SIG-M5 (cell line): ENCODE measurements around the gene RAP1GAP2.
"Not testable (repeated sequence)": the region's sequence is repeated elsewhere in the genome, so short reads cannot be mapped to it uniquely, and the experiment has no call there.

ENCODE experiments used
- DNase-seq: peaks from one replicate; lab custom pipeline; 2025; lab: John Stamatoyannopoulos, UW

RAP1GAP2 gene

DNA sequence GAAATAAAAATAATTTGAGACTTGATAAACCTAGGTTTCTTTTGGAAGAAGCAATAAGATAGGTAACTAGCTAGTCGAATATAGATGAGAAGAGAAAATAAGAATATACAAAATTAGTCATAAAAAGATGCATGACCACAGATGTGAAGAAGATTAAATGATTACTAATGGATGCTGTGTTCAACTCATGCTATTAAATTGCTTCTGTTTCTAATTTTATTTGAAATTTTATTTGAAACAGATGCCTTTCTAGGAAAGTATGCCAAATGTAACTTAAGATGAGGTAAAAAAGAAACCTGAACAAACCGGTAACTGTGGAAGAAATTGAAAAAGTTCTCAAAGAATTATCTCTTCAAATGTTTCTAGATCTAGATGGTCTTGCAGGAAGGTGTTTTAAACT lies 175.6 kb downstream of the RAP1GAP2 start:
- no peak for DNase-seq

DNA sequence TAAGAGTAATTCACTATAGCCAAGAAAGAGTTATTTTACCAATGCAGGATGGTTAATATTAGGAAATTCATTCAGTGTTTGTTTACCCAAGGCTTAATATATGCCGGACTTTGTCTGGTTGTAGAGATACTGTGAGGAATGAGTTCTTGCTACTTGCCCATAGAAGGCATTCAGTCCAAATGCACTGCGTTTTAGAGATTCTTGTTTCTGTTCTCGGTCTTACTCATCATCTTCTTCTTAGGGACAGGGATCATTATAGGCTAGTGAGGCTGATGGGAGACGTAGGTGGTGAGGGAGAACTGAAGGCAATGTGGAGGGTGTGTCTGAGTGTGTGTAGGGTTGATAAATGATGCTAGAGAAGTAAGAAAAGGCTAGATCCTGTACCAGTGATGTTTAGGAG lies 176.5 kb downstream of the RAP1GAP2 start:
- DNase-seq: no peak

DNA sequence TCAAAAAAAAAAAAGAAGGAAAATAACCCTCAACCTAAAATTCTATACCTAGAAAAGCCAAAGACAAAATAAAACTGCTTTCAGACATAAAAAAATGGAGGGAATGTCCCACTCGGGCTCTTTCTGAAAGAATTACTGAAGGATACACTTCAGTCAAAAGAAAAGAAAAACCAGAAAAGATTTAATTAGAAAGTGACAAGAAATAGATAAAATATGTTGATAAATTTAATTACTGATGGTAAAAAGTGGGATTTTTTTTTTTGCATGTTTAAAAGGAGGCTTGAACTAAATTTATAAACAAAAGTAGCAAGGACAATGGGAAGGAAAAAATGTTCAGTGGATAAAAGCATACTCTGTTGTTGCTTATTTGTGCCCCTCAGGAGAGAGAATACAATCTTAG lies 178.1 kb downstream of the RAP1GAP2 start:
- no peak for DNase-seq

DNA sequence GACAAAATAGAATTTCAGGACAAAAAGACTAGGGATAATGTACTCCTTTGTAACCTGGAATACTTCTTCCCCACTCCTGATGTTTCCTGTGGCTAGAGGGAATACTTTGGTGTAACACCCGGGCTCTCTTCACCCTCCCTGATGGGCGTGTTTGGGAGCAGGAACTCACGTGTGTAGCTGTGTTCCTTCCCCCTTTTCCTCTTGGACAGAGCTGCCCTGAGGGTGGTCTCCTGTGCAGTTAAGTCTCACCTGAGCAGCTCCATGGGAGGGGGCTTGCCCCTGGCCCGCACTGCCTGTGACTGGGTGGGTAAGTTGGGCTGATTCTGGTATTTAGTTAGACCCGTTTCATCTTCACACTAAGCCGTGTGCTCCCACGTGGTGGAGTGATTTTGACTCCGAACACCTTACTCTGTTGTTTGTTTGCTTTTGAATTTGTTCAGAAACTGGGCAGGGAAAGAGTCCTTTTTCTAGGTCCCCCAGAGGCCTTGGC lies 179.3 kb downstream of the RAP1GAP2 start:
- no peak for DNase-seq

DNA sequence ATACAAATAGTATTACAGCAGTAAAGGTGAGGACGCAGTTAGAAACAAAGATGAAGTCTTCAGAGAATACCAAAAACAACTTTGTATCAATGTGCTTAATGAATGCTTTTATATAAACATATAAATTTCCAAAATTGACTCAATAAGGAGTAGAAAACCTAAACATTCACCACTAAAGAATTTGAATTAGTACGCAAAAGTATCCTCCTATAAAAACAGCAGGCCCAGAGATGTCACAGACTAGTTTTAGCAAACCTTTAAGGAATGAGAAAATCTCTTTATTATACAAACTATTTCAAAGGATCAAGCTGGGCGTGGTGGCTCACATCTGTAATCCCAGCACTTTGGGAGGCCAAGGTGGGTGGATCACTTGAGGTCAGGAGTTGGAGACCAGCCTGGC lies 180.9 kb downstream of the RAP1GAP2 start:
- DNase-seq: no peak

DNA sequence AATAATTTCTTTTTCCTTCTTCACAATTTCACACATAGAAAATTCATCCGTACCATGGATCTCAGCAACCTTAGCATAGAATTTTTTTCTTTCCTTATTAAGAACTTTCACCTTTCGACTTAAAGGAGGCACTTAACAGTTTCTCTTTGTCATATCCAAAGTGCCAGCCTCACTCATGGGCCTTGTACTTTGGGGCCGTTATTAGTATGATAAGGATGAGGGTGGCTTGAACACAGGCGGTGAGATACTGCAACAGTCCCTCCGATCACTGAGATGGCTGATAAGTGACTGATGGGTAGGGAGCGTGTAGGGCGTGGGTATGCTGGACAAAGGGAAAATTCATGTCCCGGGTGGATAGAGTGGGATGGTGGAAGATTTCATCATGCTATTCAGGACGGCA lies 181.9 kb downstream of the RAP1GAP2 start:
- DNase-seq: no peak

DNA sequence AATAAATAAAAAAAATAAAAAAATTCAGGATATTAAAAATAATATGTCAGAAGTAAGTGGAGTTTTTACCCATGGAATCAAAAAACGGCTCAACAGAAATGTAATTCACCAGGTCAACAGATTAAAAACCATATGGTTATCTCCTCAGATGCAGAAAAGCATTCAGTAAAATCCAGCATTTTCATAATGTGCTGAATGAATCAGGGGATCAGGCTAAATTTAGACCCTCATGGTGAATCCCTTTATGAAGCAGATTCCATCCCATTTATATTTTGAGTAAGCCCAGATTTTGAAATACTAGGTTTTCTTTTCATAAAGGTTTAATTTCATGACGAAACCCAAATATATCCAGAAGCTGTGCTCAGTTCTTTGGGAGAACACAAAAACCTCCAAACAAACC lies 182.8 kb downstream of the RAP1GAP2 start:
- DNase-seq: no peak

DNA sequence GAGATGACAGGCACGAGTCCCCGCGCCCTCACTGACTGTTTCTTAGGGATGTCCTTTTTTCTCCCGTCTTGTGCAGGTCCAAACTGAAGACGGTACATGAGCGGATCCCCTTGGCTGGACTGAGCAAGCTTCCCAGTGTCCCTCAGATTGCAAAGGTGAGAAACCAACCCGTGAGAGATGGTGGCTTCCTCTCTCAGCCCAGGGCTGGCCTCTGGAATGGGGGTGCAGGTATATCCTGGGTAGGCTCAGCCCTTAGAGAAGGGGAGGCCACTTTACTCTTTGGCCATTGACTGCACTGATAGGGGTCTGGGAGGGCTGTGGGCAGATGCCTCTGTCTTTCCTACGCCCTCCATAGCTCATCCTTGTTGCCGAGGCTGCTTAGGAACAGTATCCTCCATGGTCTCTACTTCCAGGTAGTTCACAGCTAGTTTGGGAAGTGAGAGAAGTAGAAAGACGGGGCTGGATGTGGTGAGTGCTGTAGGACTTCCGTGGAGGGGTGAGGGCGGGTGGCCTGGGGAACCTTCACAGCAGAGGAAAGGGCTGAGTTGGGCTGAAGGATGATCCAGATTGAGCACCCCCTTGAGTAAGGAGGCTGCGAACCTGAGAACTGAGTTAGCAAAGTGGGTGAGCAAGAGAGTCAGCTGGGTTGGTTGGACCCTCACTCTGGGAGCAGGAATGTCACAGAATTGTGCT lies 184.1 kb downstream of the RAP1GAP2 start:
- DNase-seq: no peak

DNA sequence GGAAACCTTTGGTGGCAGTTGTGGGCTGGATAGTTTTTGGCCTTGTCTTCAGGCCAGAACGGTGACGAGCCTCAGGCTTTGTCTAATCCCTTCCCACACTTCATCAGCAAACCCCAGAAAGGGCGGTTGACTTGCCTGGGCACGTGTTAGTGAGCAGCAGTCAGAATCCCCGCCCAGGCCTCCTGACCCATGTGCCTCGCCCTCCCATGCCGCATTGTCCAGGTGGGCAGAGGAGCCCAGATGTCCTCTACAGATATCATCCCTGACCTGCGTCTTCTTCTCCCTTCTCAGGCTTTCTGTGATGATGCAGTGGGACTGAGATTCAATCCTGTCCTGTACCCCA lies 184.6 kb downstream of the RAP1GAP2 start:
- DNase-seq: no peak

DNA sequence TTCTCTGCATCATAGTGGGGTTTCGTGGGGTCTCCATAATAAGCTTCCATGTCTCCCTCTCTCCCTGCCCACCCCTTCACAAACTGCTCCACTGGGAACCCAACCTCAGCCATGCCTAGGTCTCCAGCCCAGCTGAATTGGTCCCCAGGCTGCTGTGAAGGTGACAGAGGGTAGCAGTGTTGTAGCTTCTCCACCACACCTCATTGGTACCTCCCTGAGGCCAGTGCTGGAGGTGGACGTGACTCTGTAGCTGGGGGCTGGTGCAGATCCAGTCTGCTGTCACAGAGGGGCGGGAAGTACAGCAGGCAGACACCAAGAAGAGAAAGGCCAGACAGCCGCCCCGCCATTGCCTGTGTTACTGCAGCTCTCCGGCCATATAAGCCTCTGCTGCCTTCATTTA lies 185.1 kb downstream of the RAP1GAP2 start:
- no peak for DNase-seq

DNA sequence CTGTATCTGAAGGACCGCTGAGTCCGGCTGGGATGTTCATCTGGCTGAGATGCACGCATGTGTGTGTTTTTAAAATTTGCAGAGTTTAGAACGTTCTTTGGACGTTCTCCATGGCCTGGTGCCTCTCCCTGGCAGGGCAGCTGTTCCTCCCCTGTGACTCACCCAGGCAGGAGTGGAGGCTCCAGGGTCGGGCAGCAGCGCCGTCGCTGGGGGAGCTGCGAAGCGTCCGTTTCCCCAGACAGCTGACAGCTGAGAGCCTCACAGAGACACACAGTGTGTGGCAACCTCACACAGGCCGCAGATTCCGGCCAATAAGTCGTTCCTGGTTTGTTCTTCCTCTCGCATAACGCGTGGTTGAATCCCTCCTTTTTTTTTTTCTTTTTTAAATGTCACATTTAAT lies 186.6 kb downstream of the RAP1GAP2 start:
- no peak for DNase-seq

DNA sequence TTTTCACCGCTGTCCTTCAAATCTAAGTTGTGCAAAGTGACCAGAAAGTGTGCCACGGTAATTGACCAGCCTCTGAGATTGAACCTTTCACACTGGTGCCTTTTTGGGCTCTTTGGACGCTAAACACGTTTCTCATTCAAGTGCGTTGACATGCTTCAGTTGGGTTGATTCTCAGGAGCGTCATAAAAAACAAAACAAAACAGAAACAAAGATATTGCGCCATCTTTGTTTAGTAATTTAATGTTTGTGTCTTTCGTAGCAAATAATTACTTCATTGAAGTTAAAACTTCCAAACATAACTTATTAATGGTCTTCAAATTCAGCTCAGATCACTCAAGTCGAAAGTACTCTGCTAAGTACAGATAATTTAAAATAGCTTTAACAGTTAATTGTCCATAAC lies 187.0 kb downstream of the RAP1GAP2 start:
- no peak for DNase-seq

DNA sequence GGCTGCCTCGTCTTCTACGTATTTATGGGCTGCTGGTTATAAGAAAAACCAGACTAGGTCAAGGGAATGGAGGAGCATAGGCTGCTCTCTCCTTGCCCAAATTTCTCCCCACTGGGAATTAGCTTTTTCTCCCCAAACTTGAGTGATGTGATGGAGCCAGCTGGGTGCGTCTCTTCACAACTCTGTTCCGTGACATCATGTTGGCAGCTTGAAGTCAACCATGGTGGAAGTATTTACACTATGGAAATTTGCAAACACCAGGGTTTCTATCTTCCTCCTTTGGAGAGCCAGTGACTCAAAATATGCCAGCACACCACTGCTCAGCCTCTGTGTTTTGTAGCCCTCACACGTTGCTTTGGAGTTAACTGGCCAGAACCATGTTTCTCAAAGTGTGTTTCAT lies 189.1 kb downstream of the RAP1GAP2 start:
- no peak for DNase-seq

DNA sequence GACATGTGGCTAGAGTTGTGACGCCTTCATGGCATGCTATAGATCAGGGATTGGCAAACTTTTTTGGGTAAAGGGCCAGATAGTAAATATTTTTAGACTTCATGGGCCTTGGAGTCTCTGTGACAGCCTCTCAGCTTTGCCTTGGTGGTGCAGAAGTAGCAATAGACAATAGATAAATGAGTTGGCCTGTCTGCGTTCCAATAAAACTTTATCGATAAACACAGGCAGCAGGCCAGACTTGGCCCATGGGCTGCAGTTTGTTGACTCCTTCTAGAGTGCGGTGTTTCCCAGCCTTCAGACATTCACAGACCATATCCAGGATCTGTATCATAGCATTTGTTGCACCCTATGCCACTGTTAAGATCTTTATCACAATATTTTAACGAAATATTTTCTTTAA lies 190.7 kb downstream of the RAP1GAP2 start:
- no peak for DNase-seq

DNA sequence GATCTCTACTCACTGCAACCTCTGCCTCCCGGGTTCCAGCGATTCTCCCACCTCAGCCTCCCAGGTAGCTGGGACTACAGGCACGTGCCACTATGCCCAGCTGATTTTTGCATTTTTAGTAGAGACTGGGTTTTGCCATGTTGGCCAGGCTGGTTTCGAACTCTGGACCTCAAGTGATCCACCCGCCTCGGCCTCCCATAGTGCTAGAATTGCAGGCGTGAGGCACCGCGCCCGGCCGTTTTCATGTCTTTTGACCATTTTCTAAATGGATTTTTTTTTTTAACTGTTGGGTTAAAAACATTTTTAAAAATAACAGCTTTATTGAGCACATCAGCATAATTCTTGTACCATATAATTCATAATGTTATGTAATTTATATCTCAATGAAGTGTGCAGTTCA lies 193.2 kb downstream of the RAP1GAP2 start:
- DNase-seq: not testable (repeated sequence)

DNA sequence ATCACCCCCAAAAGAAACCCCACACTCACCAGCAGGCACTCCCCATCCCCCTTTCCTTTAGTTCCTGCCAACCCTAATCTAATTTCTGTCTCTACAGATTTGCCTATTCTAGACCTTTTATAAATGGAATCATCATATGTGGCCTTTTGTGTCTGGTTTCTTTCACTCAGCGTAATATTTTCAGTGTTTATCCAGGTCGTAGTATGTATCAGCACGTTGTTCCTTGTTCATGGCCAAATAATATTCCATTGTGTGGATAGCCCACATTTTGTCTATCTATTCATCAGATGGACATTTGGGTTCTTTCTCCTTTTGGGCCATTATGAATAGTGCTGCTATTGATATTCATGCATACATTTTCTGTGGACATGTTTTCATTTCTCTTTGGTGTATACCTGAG lies 193.6 kb downstream of the RAP1GAP2 start:
- DNase-seq: no peak

DNA sequence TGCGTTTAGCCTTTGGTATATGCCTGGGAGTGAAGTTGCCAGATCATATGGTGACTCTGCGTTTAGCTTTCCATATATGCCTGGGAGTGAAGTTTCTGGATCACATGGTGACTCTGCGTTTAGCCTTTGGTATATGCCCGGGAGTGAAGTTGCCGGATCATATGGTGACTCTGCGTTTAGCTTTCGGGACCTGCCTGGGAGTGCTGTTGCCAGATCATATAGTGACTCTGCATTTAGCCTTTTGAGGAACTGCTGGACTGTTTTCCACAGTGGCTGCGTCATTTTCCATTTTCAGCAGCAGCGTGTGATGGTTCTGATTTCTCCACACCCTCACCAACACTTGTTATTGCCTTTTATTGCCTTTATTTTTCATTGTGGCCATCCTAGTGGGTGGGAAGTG lies 194.2 kb downstream of the RAP1GAP2 start:
- DNase-seq: no peak

DNA sequence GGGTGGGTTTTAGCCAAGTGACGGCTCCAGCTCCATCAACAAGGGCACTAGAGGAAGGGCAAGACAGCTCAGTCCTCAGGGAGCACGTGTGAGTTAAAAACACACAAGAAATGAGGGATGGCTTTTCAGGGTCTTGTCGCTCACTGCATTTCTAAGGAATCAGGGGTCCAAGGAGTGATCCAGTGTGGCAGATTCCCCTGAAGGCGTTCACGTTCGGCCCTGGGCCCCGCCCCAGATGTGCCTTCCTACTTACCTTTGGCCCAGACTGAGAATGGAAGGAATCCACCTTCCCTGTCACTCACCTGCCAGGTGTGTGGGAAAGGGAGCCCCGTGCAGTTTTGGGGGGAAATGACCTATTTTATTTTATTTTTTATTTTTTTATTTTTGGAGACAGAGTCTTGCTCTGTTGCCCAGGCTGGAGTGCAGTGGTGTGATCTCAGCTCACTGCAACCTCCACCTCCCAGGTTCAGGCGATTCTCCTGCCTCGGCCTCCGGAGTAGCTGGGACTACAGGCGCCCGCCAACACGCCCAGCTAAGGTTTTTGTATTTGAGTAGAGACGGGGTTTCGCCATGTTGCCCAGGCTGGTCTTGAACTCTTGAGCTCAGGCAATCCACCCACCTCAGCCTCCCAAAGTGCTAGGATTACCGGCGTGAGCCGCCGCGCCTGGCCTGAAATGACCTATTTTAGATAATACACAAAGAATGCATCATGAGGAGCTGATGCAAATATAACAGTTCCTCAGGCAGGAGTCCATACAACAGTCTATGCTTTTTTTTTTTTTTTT lies 195.3 kb downstream of the RAP1GAP2 start:
- DNase-seq: not testable (repeated sequence)

DNA sequence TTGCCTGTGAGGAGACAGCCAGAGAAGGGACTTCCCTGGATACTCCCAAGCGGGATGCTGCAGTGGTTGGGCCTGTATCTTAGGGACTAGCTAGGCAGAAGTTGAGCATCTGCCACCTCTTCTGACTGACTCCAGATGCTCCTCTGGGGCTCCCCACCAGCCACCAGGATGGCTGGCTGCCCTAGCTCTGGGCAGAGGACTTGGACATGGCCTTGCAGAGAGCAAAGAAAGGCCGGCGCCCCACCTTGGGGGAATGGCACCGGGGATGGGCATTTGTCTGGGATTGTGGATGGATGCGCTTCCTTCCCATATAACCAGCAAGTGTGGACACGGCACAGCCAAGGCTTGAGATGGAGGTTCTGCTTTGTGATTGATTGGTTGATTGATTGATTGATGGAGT lies 198.2 kb downstream of the RAP1GAP2 start:
- no peak for DNase-seq

DNA sequence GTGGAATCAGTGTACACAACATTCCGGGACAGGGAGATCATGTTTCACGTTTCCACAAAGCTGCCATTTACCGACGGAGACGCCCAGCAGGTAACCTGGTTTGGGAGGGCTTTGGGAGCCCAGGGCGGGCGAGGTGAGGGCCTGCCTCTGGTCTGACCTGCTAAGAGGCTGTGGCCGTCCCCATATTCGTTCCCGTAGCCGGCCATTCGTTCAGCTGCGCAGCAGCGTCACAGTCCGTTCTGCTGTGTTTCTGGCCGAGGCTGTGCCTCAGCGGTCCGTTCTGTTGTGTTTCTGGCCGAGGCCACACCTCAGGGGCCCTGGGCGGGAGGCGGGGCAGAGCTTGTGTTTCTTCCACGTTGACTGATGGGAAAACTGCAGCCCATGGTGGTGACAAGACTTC lies 199.1 kb downstream of the RAP1GAP2 start:
- no peak for DNase-seq

DNA sequence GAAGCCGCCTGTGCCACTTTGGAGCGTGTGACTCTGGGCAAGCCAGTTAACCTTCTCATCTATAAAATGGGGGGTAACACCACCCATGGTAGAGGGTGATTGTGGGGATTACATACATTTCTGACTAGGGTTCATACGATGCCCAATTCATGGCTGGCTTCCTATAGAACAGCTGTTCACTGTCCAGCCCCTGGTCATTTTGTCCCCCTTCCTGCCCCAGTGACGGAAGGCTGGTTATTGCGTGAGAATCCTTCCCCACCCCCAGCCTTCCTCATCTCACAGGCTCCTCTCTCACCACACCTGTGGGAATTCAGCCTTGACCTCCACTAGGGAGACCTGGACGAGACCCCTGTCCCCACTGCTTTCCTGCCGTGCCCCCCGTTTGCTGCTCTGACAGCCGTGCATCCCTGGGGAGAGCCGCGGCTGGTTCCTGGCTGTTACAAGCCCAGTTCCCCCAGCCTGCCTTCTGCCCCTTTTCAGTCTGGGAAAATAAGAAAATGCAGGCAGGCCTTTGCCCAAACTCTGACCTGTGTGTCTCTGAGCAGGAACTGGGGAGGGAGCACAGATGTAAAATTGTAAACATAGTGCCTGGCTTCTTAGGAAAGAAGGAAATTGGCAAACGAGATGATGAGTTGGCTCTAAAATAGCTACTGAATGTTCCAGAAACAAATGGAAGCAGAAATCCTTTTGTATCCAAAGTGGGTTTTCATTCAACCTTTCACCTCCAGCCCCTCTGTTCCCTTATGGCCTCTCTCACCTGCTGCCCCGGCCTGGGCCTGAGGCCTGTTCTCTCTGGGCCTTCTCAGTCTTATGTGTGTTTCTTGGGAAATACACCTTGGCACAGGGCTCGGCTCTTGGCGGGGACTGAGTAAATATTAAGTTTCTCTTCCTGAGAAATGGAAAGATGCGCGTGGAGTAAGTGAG lies 199.9 kb downstream of the RAP1GAP2 start:
- DNase-seq: no peak

DNA sequence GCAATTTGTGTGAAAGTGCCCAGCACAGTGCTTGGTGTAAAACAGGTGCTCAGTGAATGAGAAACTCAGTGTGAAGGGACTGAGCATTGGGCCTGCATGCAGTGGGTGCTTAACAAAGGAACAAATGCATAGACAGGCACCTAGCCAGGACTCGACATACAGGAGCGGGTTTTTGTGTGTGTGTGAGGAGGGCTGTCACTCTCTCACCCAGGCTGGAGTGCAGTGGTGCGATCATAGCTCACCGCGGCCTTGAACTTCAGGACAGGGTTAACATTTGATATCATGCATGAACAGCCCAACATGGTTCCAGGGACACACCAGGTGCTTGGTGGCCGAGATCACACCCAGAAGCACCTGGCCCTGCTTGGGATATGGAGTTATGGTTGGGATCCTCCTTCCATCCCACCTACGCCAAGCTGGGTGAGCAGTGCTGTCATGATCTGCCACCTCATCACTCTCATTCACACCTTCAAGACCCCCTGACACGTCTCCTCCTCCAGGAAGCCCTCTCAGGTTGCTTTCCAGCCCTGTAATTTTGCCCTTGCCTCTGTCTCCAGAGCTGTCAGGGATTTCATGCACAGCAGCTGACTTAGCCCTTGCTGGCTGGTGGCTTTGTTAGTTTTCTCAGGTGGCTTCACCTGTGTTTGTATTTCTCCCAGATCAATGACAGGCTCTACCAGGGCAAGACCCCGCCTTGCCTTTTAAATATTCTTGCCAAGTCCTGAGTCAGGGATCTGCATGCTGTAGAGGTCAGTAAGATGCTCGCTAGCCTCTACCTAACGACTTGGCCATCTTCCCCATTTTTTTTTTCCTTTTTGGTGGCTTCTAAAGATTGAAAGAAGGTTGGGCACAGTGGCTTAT lies 200.8 kb downstream of the RAP1GAP2 start:
- no peak for DNase-seq
